ENCODE results near the gene PNPLA7.
"Not testable (repeated sequence)": the region's sequence is repeated elsewhere in the genome, so short reads cannot be mapped to it uniquely, and the experiment has no call there.

GRCh38 chr9:137513136-137513535 is 37.1 kb downstream of the PNPLA7 start:
- not testable (repeated sequence) for TF ChIP-seq POLR2AphosphoS5 (IDR thresholded peaks at IDR 0.05)
- TF ChIP-seq, protein P1, sequence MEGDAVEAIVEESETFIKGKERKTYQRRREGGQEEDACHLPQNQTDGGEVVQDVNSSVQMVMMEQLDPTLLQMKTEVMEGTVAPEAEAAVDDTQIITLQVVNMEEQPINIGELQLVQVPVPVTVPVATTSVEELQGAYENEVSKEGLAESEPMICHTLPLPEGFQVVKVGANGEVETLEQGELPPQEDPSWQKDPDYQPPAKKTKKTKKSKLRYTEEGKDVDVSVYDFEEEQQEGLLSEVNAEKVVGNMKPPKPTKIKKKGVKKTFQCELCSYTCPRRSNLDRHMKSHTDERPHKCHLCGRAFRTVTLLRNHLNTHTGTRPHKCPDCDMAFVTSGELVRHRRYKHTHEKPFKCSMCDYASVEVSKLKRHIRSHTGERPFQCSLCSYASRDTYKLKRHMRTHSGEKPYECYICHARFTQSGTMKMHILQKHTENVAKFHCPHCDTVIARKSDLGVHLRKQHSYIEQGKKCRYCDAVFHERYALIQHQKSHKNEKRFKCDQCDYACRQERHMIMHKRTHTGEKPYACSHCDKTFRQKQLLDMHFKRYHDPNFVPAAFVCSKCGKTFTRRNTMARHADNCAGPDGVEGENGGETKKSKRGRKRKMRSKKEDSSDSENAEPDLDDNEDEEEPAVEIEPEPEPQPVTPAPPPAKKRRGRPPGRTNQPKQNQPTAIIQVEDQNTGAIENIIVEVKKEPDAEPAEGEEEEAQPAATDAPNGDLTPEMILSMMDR (IDR thresholded peaks at IDR 0.05), result not testable (repeated sequence)

Data from stomach (tissue), 4 donors.